ENCODE results near the gene STK4.
"Not testable (repeated sequence)": the region's sequence is repeated elsewhere in the genome, so short reads cannot be mapped to it uniquely, and the experiment has no call there.

Gene STK4

DNA sequence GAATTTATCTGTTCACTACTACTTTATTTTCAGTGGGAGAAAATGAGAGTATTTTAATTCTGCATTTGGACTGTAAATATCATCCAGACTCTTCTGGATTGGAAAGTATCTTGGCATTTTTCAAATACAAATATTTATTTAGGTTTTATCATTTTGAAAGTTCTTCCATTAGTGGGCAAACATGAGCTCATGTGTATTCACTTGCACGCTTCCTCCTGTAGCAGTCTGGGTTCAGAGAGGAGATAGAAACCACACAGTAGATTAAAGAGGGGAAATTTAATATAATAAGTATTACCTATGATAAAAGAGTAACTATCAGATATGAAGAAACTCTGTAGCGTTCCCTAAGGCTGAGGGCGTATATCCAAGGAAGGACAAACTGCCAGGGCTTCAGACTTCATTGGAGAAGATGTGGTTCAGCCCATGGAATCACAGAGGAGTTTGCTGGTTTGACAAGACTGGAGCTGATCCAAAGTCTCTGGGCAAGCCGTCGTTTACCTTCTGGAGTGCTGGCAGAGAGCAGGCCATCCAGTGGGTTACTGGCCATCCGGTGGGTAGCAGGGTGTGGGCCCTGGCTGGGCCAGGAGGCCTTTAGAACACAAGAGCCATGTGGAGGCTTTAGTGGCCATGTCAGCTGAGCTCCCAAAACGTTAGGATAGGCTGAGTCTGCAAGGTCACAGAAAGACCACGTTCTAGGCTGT is 90.3 kb downstream of the STK4 start:
- no peak for DNase-seq (ENCODE audit: low spot score)

DNA sequence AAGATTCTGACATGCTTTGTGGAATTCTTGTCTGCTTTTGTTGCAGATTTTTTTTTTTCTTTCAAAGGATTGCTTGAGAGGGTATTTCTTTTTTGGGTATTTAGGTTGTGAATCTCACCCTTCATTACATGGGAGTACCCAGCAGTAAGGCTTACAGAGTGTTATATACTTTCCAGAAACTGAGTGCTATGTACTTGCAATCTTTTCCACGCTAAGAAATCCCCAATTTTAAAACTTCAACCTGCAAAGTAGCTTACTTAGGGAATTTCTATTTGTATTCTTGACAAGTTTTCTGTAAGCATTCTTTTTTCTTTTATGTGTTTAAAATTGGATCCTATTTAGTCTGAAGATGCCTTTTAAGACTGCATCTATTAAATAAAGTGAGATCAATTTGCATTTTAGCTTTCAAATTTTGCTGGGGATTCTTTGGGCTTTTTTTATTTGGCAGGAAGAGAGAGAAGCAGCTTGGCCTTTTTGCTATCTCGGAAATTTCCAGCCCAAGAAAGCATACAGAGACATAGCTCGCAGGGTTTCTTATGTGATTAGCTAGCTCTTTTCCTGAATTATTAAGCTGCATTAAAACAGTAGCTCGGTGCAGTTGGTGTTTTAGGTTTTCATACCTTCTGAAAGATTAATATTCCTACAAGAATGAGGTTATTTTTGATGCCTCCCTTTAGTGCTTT is 92.0 kb downstream of the STK4 start:
- DNase-seq (ENCODE audit: low spot score): no peak

DNA sequence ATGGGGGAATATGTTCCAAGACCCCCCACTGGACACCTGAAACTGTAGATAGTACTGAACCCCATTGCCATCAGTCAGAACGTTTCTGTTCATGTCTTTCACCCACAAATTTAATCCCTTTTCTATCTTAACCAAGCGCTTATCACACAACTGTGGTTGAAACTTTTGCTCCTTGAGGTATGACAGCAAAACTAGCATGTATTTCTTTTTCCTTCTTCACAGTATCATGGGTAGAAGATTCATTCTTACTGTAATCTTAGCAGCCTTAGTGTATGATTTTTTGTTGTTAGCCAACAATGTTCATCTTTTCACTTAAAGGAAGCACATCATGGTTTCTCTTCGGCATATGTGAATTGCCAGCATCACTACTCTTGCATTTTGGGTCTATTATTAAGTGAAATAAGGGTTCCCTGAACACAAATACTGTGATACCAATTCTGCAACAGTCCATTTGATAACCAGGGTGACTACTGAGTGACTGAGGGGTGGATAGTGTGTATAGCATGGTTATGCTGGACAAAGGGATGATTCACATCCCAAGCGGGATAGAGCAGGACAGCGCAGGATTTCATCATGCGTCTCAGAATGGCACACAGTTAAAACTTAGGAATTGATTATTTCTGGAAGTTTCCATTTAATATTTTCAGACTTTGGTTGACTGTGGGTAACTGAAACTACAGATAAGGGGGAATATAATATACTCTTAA is 92.9 kb downstream of the STK4 start:
- no peak for DNase-seq (ENCODE audit: low spot score)

DNA sequence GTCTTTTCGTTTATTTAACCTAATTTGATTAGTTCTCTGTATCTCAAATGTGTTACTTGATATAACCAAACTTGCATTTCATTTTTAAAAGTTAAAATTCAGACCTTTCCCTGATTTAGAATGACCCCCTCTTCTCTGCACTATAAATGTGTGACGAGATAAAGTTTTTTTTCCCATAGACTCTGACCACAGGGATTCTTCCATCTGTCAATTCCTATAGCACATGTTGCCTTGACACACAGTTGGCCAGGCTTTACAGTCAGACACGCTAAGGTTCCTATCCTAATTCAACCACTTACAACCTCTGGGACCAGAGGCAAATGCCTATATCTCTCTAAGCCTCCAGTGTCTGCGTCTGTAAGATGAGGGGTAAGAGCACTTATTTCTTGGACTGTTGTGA is 94.0 kb downstream of the STK4 start:
- no peak for DNase-seq (ENCODE audit: low spot score)

DNA sequence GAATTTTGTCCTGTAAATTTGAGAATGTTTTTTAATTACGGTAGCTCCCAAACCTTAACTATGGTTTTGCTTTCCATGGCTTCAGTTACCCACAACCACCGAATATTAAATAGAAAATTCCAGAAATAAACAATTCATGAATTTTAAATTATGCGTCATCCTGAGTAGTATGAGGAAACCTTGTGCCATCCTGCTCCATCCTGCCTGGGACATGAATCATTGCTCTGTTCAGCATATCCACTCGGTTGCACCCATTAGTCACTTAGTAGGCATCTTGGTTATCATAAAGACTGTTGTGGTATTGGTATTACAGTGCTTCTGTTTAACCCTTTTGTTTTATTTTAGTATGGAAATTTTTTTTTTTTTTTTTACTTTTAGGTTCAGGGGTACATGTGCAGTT is 94.9 kb downstream of the STK4 start:
- no peak for DNase-seq (ENCODE audit: low spot score)

DNA sequence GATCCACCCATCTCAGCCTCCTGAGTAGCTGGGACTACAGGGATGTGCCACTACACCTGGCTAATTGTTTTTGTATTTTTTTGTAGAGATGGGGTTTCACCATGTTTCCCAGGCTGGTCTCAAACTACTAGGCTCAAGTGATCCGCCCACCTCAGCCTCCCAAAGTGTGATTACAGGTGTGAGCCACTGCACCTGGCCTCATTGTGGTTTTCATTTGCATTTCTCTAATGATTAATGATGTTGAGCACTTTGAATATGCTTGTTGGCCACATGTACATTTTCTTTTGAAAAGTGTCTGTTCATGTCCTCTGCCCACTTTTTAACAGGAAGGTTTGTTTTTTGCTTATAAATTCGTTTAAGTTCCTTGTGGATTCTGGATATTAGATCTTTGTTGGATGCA is 96.8 kb downstream of the STK4 start:
- DNase-seq (ENCODE audit: low spot score): not testable (repeated sequence)

DNA sequence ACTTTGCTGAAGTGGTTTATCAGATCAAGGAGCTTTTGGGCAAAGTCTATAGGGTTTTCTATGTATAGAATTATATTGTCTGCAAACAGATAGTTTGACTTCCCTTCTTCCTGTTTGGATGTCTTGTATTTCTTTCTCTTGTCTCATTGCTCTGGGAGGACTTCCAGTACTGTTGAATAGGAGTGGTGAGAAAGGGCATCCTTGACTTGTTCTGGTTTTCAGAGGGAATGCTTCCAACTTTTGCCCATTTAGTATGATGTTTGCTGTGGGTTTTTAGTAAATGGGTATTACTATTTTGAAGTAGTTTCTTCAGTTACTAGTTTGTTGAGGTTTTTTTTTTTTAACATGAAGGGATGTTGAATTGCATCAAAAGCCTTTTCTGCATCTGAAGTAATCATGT is 98.5 kb downstream of the STK4 start:
- no peak for DNase-seq (ENCODE audit: low spot score)

DNA sequence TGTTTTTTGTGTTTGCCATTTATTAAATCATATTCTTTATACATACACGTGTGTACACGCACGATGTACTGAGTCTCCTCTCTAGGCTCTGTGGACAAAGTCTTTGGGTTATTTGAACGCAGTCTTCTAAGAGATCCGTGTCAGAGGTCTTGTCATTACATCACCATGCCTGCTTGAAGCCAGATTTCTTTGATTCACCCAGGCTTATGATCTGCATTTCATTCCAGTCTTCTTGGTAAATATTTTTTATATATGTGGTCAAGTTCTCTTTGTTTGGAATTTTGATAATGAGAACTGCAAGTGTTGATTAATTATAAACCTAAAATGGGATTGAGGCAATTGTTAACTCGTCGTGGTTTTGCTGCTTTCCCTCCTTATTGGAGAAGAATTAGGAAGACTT is 100.1 kb downstream of the STK4 start:
- no peak for DNase-seq (ENCODE audit: low spot score)

DNA sequence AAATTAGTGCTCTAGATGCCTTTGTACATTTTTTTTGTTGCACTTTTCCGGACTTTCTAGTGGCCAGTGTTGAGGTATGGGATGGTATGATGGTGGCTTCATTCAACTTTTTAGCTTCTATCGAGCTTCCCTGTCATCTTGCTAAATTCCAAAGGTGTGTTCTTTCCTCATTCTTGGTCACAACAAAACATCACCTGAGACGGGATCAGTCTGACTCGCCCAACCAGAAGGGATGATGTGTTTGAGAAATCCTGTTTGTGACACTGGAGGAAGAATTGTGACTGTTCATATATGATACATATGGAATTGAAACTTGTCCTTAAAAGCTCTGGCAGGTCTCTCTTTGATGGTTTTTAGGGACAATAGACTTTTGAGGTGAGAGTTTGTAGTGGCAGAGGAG is 100.8 kb downstream of the STK4 start:
- DNase-seq (ENCODE audit: low spot score): no peak

DNA sequence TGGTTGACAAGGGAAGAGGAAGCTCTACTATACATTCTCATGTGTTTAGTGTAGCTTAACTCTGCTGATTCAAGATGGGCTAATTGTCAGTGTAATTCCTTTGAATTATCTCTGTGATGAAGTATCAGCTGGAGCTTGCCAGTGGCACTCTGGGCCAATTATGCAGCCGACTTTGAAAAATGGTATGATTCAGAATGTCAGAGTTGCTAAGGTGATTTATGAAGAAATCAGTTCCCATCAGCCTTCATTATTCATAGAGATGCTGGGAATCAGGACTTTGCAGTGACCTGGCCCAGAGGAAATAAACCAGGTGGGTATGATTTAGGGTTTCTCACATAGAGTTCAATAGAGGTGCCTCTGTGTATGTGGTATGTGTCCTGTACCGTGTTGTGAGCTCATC is 101.2 kb downstream of the STK4 start:
- DNase-seq (ENCODE audit: low spot score): no peak

DNA sequence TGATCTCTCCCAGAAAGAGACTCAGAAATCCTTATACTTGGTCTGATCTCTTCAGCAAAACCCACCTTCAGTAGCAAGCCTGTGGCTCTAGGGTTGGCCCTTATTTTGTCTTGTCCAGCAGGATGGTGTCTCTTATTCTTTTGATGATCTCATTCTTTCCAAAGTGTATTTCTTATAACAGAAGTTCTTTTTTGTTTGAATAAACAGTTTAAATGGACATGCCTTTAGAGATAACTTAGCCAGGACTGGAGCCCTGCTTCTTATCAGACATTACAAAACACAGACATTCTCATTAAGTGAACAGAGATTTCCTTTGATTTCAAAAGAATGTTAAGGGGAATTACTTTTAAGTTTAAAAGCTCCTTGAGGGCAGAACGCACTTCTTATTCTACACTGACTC is 102.9 kb downstream of the STK4 start:
- DNase-seq (ENCODE audit: low spot score): no peak

DNA sequence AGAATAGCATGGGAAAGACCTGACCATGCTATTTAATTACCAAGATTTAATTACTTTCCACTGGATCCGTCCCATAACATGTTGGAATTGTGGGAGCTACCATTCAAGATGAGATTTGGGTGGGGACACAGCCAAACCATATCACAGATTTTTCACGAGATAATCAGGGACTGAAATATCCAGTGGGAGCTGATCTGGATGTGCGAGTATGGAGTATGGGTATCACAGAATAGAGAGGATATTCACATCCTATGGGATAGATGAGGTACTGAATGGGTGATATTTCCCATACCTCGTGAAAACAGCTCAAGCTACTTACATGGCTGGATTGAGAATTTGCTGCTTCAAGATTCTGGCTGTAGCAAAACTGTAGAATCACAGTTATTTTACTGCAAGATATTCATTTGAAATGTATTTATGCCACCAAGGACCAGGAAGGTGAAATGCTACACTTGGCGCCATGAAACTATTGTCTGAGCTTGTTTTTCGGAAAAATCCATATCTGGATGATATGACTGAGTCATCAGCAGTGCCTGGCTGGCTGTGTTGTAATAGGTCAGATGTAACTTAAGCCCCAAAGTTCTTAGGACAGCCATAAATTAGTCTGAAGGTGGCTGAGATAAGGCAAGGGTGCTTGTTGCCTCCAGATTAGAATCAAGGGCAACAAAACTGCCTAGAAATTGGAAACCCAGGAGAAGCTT is 104.8 kb downstream of the STK4 start:
- no peak for DNase-seq (ENCODE audit: low spot score)

DNA sequence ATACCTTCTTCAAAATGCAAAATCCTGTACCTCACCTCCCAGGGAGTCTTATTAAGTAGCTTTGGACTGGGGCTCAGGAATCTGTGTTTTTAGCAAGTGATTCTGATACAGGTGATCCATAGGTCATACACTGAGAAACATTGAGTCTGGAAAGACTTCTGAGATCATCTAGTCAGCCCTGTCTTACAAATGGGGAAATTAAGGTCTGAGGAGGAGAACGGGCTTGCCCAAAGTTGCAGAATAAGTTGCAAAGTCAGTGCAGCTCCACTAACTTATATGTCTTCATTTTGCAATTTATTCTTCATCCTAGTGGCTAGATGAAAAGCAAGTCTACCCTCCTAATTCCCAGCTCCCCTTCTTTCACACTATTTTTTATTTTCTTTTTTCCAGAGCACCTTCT is 105.8 kb downstream of the STK4 start:
- DNase-seq (ENCODE audit: low spot score): no peak

DNA sequence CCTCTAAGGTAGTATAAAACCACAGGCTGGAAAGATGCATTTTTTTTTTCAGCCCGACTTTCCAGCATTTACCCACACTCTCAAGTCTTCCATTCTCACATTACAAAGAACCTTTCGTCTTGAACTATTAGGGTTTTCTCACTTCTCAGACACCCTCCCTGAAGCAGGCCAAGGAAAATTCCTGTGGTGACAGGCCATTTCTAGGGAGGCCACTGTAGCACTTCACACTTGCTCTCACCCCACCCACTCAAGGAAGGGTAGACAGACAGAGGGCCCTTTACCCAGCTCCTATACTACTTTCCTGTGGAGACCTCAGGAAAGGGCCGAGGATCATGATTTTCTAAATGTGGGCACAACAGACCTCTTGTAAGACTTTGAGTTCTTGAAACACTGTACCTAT is 106.9 kb downstream of the STK4 start:
- DNase-seq (ENCODE audit: low spot score): no peak

DNA sequence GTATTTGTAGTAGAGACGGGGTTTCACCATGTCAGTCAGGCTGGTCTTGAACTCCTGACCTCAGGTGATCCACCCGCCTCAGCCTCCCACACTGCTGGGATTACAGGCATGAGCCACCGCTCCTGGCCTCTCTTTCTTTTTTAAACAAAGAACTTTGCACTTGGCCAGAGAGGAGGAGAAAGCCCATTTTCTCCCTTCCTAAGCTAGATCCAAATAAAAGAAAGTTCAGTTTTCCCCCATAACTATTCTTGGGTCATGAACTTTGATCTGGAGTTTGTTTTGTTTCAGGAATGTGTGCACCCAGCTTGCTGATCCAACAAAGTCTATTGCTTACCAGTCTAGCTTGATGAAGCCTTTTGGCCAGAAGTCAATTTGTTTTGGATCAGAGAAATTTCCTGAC is 111.2 kb downstream of the STK4 start:
- no peak for DNase-seq (ENCODE audit: low spot score)

DNA sequence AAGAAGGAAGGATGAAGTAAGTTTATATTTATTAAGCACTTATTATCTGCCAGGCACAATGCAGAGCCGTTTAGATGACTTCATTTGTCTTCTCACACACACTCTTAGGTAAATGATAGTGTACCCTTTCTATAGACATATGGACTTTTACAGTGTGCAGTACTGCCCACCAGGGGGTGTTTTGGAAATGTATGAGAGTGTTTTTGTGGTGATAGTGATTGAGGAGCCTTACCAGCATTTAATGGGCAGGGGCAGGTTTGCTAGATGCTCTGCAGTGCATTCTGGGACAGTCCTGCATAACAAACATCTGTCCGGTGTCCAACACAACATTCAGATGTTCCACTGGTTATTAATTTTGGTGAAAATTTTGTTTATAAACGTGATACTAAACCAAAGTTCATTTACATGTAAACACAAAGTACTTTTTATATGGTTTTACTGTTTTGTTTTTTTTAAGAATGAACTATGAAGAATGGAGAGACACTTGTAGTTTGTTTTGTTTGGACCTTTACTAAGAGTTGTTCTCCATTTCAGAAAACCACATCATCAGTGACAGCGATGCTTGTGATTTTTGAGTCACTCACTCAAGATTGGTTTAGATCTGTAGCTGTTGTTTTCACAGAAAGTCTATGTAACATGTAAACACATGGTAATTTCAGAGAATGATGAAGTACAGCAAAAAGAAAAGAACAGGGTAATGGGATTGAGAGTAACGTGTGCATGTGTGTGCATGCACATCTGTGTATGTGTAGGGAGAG is 114.7 kb downstream of the STK4 start:
- DNase-seq (ENCODE audit: low spot score): no peak

DNA sequence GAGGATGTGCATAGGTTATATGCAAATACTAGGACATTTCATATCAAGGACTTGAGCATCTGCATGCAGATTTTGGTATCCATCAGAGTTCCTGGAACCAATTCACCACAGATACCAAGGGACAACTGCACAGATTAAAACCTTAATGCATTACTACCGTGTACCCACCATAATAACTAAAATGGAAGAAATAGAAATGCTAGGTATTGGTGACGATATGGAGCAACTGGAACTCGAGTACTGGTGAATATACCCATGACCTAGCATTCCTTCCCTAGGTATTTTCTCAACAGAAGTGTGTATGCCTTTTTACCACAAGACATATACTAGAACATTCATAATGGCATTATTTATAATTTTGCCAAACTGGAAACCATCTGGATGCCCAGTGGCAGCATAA is 116.2 kb downstream of the STK4 start:
- no peak for DNase-seq (ENCODE audit: low spot score)

DNA sequence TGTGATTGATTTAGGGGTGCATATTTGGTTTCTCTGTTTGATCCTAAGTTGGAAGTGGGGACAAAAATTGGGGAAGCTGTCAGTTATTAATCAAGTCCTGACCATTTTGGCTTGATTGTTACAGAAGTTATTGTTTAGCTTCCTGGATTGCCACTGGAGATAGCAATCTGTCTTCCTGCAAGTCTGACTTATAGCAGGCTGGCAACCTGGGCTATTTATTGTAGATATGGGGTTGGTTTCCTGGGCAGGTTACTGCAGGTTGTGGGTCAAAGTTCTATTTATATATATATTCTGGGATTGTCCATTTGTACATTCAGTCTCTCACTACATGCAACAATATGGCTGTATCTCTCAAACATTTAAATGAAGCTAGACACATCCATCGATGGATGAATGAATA is 116.8 kb downstream of the STK4 start:
- no peak for DNase-seq (ENCODE audit: low spot score)

DNA sequence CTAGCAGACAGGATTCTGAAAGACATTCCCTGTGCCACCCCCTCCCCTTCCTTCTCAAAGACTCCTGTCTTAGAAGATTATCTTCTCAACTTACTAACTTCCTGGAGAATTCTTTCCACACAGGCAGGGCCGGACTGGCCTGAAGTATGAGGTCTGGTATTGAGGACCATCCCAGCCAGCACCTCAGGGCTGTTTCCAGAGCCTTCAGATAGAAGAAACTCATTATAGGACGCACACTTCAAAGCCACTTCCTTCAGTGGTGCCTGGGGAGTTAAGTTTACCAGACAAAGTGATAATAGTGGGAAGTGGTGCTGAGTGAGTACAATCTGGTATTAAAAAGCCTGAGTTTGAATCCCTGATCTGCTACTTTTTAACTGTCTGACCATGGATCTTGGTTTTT is 119.0 kb downstream of the STK4 start:
- no peak for DNase-seq (ENCODE audit: low spot score)

DNA sequence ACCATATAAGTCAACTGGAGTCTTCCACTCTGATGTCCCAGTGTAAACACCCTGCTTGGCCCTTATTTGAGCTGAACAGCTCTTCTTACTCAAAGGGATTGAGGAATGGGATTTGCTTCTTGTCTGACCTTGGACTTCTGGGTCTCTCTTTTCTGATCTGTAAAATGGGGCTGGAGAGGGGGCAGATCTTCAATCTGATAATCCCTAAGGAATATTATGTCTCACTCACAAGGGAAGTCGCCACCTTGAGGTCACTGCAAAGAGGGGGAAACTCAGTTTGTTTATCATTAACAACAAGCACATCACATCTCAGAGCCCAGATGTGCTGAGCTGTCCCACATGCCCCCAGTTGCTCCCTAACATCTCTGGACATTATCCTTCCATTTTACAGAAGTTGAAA is 119.6 kb downstream of the STK4 start:
- DNase-seq (ENCODE audit: low spot score): no peak

DNA sequence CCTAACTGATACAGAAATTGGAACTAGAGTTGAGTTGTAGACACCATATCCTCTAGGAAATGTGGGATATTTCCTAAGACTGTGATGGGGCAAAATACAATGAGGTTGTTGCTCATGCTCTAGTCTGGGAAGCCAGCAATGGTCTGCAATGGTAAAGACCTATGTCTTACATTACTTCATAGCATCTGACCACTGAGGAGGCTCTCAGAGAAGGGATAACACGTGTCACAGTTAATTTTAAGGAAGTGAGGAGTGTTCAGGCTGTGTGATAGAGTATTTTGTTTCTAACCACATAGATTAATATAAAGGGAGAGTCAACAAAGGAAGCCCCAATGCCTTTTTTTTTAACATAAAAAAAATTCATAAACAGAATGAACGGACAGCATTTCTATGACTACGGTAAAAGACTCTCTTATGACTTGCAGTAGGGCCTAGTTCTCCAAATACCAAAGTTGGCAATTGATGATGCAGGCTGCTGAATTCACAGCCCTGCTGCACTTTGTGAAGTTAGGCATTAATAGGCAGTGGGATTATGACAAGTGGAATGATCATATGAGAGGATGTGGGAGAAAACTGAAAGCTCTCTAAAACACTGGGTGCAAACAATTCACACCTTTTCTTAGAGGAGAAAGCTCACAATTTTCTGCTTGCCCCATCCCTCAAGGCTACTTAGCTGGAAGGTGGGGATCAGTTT is 120.9 kb downstream of the STK4 start:
- no peak for DNase-seq (ENCODE audit: low spot score)

DNA sequence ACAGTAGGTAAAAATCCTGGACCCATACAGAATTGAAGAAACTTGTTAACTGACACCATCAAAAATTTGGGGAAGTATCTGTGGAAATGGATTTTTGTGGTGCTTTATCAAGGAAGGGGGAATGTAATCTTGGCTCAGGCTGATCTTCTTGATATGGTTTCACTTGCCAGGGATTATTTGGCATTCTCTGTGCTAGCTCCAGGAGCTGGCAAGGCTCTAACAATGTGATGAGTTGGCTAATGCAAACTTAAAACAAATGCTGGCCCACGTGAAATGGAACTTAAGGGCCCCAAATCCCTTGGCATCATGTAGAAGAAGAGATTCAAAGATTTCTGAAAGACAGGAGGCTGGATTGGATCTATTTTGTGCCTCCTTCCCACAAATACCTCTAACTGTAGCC is 121.5 kb downstream of the STK4 start:
- DNase-seq (ENCODE audit: low spot score): no peak

Measured in HuH-7 (cell line).